Smooth muscle cell (in vitro differentiated cells): Measurements from ENCODE around the gene ESR1. TPM values are rescaled to one million over a fixed set of nuclear protein-coding genes. Genes with fewer than 3 reads are reported as not detected.
"Not testable (repeated sequence)": the region's sequence is repeated elsewhere in the genome, so short reads cannot be mapped to it uniquely, and the experiment has no call there.

Experiments used
- DNase-seq: peaks from one replicate; lab custom pipeline; 2025; ENCODE audit not compliant: unreplicated experiment; lab: John Stamatoyannopoulos, UW
- H2AFZ ChIP-seq: fragments of 200-600 bp; sonication (generic); 2 replicates; pipeline ENCODE4 v1.6.0; 2016; ENCODE audit warnings: antibody characterized with exemption, low read depth, mild to moderate bottlenecking
- H3F3A ChIP-seq: fragments of 200-600 bp; sonication (generic); 2 replicates; pipeline ENCODE4 v1.6.0; 2017; ENCODE audit warnings: antibody characterized with exemption, low read depth
- H3K27ac ChIP-seq: fragments of 200-600 bp; sonication (generic); 2 replicates; pipeline ENCODE4 v1.5.1; 2016; ENCODE audit warnings: low read depth, mild to moderate bottlenecking
- H3K27me3 ChIP-seq: fragments of 200-600 bp; sonication (generic); 2 replicates; pipeline ENCODE4 v1.6.1; 2016; ENCODE audit warnings: low read depth, mild to moderate bottlenecking
- H3K36me3 ChIP-seq: fragments of 200-600 bp; sonication (generic); 2 replicates; pipeline ENCODE4 v1.5.1; 2016; ENCODE audit warnings: low read depth
- H3K4me1 ChIP-seq: fragments of 200-600 bp; sonication (generic); 2 replicates; pipeline ENCODE4 v1.5.1; 2016; ENCODE audit warnings: low read depth
- H3K4me2 ChIP-seq: fragments of 200-600 bp; sonication (generic); 2 replicates; pipeline ENCODE4 v1.6.0; 2016; ENCODE audit warnings: mild to moderate bottlenecking
- H3K4me3 ChIP-seq: fragments of 200-600 bp; sonication (generic); 2 replicates; pipeline ENCODE4 v1.5.1; 2016; ENCODE audit warnings: mild to moderate bottlenecking
- H3K79me2 ChIP-seq: fragments of 200-600 bp; sonication (generic); 2 replicates; pipeline ENCODE4 v1.6.0; 2016; ENCODE audit warnings: low read depth, mild to moderate bottlenecking
- H3K9ac ChIP-seq: fragments of 200-600 bp; sonication (generic); 2 replicates; pipeline ENCODE4 v1.6.0; 2016; ENCODE audit warnings: low read depth
- H3K9me3 ChIP-seq: fragments of 200-600 bp; sonication (generic); replicated peaks from 2 replicates; pipeline ENCODE4 v1.5.1; 2016; ENCODE audit warnings: low read depth
- H4K20me1 ChIP-seq: fragments of 200-600 bp; sonication (generic); 2 replicates; pipeline ENCODE4 v1.6.0; 2016; ENCODE audit warnings: low read depth
- CTCF ChIP-seq: fragments of 200-600 bp; sonication (generic); IDR thresholded peaks from 2 replicates; pipeline ENCODE4 v1.5.1; 2017; ENCODE audit warnings: borderline replicate concordance, mild to moderate bottlenecking, antibody characterized with exemption; ENCODE audit not compliant: insufficient read depth, poor library complexity, severe bottlenecking
- WGBS: methylation state at CpG from one replicate; pipeline ENCODE4 v1.1.7; 2016; ENCODE audit warnings: low lambda C conversion rate; 5-methylcytosine and 5-hydroxymethylcytosine counted together
- polyA plus RNA-seq: library from polyadenylated mRNA; unstranded; fragments of >200 nt; fragmentation: Nextera tagmentation; extraction: Ambion mirVana; gene quantifications from 2 replicates; pipeline ENCODE4 v1.2.1, GENCODE V29; 2016
- total RNA-seq: library from RNA; depleted of rRNA; stranded (reverse); fragments of >200 nt; gene quantifications from 2 replicates; pipeline ENCODE4 v1.2.3, GENCODE V29; 2014

Gene ESR1
- total and polyA plus RNA-seq, 2 experiments from 2014 or later = 0.16 TPM; not detected in 1

GRCh38 chr6:152071318-152071717 lies 263.8 kb downstream of the ESR1 start:
- Histone ChIP-seq H4K20me1 (no peaks in the 10 kb centered on the region), H3K36me3 (no peaks in the 10 kb centered on the region), H3K9me3 (no peaks in the 10 kb centered on the region), H3K4me2 (no peak overlapping the region), H3K4me3 (no peak overlapping the region), H2AFZ (no peak overlapping the region), H3K27ac (no peak overlapping the region), H3K79me2 (no peaks in the 10 kb centered on the region), H3K9ac (no peak overlapping the region), H3K27me3 (no peaks in the 10 kb centered on the region), H3F3A (no peaks in the 10 kb centered on the region), H3K4me1 (peaks cover 4% of the 10 kb centered on the region)
- DNase-seq = no peak
- TF ChIP-seq CTCF = no peak
- WGBS = 93% methylated on average over 3 of the region's 3 CpGs

GRCh38 chr6:152071843-152072242 lies 264.4 kb downstream of the ESR1 start:
- Histone ChIP-seq H3K27me3 (no peaks in the 10 kb centered on the region), H3K9me3 (no peaks in the 10 kb centered on the region), H3F3A (no peaks in the 10 kb centered on the region), H3K79me2 (no peaks in the 10 kb centered on the region), H3K4me1 (peaks cover 1% of the 10 kb centered on the region), H2AFZ (no peak overlapping the region), H3K27ac (no peak overlapping the region), H3K4me3 (no peak overlapping the region), H4K20me1 (no peaks in the 10 kb centered on the region), H3K36me3 (no peaks in the 10 kb centered on the region), H3K4me2 (no peak overlapping the region), H3K9ac (no peak overlapping the region)
- 72% methylated on average over 3 of the region's 3 CpGs for WGBS
- no peak for DNase-seq
- no peak for TF ChIP-seq CTCF

- H3K9me3 ChIP-seq, DNase-seq, H3K79me2 ChIP-seq, H3K4me2 ChIP-seq, H3K9ac ChIP-seq, H4K20me1 ChIP-seq, H3F3A ChIP-seq, H3K27ac ChIP-seq, H3K27me3 ChIP-seq, H3K4me3 ChIP-seq, H3K36me3 ChIP-seq, H3K4me1 ChIP-seq, H2AFZ ChIP-seq: not testable (repeated sequence)
- WGBS = 70% methylated on average over 3 of the region's 3 CpGs
Measured at GRCh38 chr6:152076242-152076641, 268.8 kb downstream of the ESR1 start.

- Histone ChIP-seq H3K4me1 (no peaks in the 10 kb centered on the region), H3K9ac (no peak overlapping the region)
- WGBS = 80% methylated on average over 4 of the region's 4 CpGs
Measured at GRCh38 chr6:152078001-152078400, 270.5 kb downstream of the ESR1 start.

More at GRCh38 chr6:152078001-152078400, 270.5 kb downstream of the ESR1 start:
- no peaks in the 10 kb centered on the region for H3K27me3 ChIP-seq
- H3K4me3 ChIP-seq = no peak overlapping the region
- H3K9me3 ChIP-seq = no peaks in the 10 kb centered on the region
- H4K20me1 ChIP-seq = no peaks in the 10 kb centered on the region
- no peaks in the 10 kb centered on the region for H3F3A ChIP-seq
- no peak overlapping the region for H2AFZ ChIP-seq
- H3K4me2 ChIP-seq = no peak overlapping the region
- no peak for TF ChIP-seq CTCF
- H3K27ac ChIP-seq = no peak overlapping the region
- H3K79me2 ChIP-seq = no peaks in the 10 kb centered on the region
- no peak for DNase-seq
- H3K36me3 ChIP-seq = no peaks in the 10 kb centered on the region
